Activated CD4-positive, alpha-beta T cell treated with anti-CD3 and anti-CD28 coated beads, Interleukin-2, amount 10 ng/mL, durations not matched to agents 7 days and 5 days (primary cell): ENCODE results near the gene NCKAP5. TPM values are rescaled to one million over a fixed set of nuclear protein-coding genes. Genes with fewer than 3 reads are reported as not detected.

ENCODE experiments used
- CTCF ChIA-PET: fragments of 350-600 bp; sonication (Branson Sonifier 250); formaldehyde crosslinking; loops from one replicate; lab custom pipeline; 2021; ENCODE audit warnings: antibody characterized with exemption; lab: Charles Lee
- POLR2A ChIA-PET: fragments of 350-600 bp; sonication (Branson Sonifier 250); formaldehyde crosslinking; loops from one replicate; lab custom pipeline; 2021; ENCODE audit warnings: antibody characterized with exemption; lab: Charles Lee
- DNase-seq: peaks from one replicate; pipeline ENCODE4 v3.0.0-alpha.2; 2020
- H3K27ac Mint-ChIP-seq: one replicate; pipeline ENCODE4 v1.8.0; 2021; ENCODE audit warnings: mild to moderate bottlenecking, moderate library complexity, mixed read lengths
- H3K27me3 Mint-ChIP-seq: one replicate; pipeline ENCODE4 v1.8.0; 2021; ENCODE audit warnings: mixed read lengths
- H3K36me3 Mint-ChIP-seq: one replicate; pipeline ENCODE4 v1.8.0; 2021; ENCODE audit warnings: low read depth, mixed read lengths
- H3K4me1 Mint-ChIP-seq: one replicate; pipeline ENCODE4 v1.8.0; 2021; ENCODE audit warnings: mixed read lengths
- H3K4me3 Mint-ChIP-seq: one replicate; pipeline ENCODE4 v1.8.0; 2021; ENCODE audit warnings: mild to moderate bottlenecking, moderate library complexity, mixed read lengths
- H3K9me3 Mint-ChIP-seq: one replicate; pipeline ENCODE4 v1.8.0; 2021; ENCODE audit warnings: mixed read lengths
- total RNA-seq, 2 experiments: library from RNA; stranded (reverse); gene quantifications; one replicate each; pipeline ENCODE4 v1.2.3, GENCODE V29; 2021

The NCKAP5 gene
- total RNA-seq, 2 experiments from 2014 or later, result not detected

DNA sequence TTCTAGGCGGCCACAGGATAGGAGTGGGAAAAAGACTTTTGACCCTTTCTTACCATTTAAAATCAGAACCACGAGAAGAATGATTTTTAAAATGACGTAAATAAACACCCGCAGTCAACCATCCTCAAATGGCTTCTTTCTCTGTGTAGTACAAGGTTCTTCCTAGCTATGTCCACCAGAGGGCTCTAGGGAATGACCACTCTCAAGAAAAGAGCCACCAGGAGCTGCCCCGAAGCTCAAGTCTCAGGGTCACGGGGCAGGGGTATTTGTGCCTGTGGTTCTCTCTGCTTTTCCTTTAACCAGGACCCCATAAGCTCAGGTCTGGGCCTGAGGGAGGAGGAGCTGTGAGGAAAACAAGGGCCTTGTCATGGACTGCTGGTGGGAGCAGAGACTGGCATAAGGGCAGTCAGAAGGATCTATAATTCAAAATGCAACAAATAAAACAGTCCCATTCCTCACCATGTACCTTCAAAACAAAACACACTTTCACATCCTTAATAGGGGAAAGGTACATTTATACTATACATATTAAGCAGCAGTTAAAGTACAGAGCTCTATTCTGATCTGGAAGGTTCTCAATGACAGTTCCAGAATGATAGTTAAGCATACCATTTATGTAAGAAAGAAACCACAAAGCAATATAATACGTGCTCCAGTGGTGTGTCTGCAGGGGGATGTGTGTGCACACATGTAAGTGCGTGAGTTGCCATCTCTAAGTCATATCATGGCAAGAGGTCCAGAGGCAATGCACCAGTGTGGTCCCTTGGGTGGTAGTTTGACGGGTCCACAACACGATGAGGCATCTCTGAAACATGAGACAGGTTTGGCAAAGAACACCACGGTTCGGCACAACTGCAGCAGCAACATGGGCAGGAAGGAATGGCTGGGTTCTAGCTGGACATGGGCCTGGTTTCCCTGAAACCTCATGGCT is 916.9 kb downstream of the NCKAP5 start:
- Mint-ChIP-seq H3K4me1 (no peaks in the 10 kb centered on the region), H3K4me3 (no peak overlapping the region), H3K27ac (no peak overlapping the region), H3K36me3 (no peaks in the 10 kb centered on the region), H3K9me3 (no peaks in the 10 kb centered on the region), H3K27me3 (no peaks in the 10 kb centered on the region)
- CTCF ChIA-PET, result interaction anchor here (0.7 to 0.9 kb wide), 2 partner anchors 14 to 80 kb away, joined by 3 read pairs; no protein-coding TSS in a partner anchor
- POLR2A ChIA-PET, result interaction anchor here (0.7 kb wide), 1 partner anchor 240 kb away, joined by 3 read pairs; no protein-coding TSS in a partner anchor
- DNase-seq, result no peak

DNA sequence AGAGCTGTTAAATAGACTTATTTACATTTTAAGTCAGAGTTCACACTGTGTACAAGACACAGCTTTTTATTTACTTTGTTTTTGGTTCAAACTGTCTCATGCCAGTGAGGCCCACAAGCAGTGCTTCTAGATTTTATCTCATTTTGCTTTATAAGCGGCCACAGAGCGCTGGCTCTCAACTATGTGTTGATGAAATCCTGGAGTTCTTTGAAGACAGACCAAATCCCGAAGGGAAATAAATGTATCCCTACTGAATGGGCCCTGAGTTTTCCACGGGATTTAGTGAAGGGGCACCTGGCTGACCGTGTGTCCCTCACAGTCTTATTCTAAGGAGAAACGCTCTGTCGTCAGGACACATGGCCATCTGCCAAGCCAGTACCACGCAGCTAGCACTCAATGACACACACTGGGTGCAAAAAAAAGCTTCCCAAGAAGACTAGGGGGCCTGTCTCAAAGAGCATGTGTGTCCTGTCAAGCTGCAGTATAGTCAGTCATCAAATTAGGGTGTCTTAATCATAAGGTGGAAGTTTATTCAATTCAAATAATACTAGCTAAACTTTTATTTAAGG is 921.6 kb downstream of the NCKAP5 start:
- H3K4me3 Mint-ChIP-seq, result no peak overlapping the region
- no peak overlapping the region for H3K27ac Mint-ChIP-seq
- H3K4me1 Mint-ChIP-seq, result no peaks in the 10 kb centered on the region
- no peaks in the 10 kb centered on the region for H3K9me3 Mint-ChIP-seq
- CTCF ChIA-PET, result no interaction called here
- H3K36me3 Mint-ChIP-seq, result no peaks in the 10 kb centered on the region
- no peak for DNase-seq
- H3K27me3 Mint-ChIP-seq, result no peaks in the 10 kb centered on the region
- POLR2A ChIA-PET, result no interaction called here

DNA sequence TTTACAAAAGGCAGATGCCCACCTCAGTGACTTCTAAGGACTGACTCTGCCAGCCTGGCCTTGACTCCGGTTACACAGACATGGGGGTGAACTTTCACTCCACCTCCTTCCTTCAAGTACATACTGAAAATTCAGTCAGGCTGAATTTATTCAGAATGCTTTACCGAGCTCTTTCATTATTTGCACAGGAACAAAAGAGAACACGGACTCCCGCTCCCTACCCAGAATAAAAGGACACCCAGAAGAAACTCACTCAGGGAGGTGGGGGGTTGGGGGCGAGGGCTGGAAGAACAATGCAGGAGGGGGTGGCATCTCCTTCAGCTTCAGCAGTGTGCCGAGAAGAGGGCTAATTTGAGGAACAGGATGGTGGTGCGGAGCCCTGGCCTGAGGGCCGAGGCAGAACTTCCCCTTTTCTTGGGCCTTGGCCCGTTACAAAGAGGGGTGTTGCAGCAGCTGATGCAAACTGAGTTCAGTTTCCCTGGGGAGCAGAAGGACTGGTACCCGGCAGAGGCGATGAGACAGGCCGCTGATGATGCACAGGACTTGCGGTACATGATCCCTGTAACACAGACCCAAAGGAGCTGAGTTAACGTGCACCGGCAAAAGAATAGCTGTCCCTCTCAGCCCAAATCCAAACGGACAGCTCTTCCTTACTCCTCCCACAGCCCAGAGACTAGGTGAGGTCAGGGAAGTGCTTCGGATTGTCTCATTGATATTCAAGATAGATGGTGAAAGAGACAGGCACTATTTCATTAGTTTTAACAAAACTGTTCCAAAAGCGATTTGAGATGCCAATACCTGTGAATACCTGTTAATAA is 922.3 kb downstream of the NCKAP5 start:
- ChIA-PET POLR2A (no interaction called here), CTCF (no interaction called here)
- Mint-ChIP-seq H3K4me3 (no peak overlapping the region), H3K4me1 (no peaks in the 10 kb centered on the region), H3K36me3 (no peaks in the 10 kb centered on the region), H3K27ac (no peak overlapping the region), H3K9me3 (no peaks in the 10 kb centered on the region), H3K27me3 (no peaks in the 10 kb centered on the region)
- DNase-seq, result no peak

DNA sequence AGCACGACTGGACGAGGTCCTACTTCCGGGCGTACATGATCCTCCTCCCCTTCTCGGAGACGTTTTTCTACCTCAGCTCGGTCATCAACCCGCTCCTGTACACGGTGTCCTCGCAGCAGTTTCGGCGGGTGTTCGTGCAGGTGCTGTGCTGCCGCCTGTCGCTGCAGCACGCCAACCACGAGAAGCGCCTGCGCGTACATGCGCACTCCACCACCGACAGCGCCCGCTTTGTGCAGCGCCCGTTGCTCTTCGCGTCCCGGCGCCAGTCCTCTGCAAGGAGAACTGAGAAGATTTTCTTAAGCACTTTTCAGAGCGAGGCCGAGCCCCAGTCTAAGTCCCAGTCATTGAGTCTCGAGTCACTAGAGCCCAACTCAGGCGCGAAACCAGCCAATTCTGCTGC is 923.1 kb downstream of the NCKAP5 start:
- Mint-ChIP-seq H3K4me1 (no peaks in the 10 kb centered on the region), H3K9me3 (no peaks in the 10 kb centered on the region), H3K27me3 (no peaks in the 10 kb centered on the region), H3K4me3 (no peak overlapping the region), H3K36me3 (no peaks in the 10 kb centered on the region), H3K27ac (no peak overlapping the region)
- ChIA-PET CTCF (no interaction called here), POLR2A (no interaction called here)
- DNase-seq, result no peak

DNA sequence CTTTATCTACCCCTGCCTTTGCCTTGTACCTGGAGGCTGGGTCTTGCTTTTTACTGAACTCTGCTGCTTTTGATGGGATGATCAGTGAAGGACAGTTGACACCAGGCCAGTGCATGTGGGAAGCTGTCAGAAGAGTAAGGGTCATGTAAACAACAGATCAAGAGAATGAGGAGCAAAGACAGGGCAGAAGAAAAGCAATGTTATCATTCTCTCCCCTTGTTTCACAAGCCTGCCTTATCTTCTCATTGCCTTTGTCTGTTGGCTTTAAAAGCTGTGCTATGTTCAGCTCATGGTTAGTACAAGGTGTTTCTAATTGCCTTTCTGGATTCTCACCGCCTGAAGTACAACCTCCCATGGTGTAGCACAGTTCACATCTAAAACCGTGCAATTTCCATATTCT is 925.8 kb downstream of the NCKAP5 start:
- DNase-seq, result no peak
- no peak overlapping the region for H3K4me3 Mint-ChIP-seq
- ChIA-PET CTCF (no interaction called here), POLR2A (no interaction called here)
- no peaks in the 10 kb centered on the region for H3K36me3 Mint-ChIP-seq
- H3K9me3 Mint-ChIP-seq, result no peaks in the 10 kb centered on the region
- no peaks in the 10 kb centered on the region for H3K4me1 Mint-ChIP-seq
- H3K27ac Mint-ChIP-seq, result no peak overlapping the region
- no peaks in the 10 kb centered on the region for H3K27me3 Mint-ChIP-seq

DNA sequence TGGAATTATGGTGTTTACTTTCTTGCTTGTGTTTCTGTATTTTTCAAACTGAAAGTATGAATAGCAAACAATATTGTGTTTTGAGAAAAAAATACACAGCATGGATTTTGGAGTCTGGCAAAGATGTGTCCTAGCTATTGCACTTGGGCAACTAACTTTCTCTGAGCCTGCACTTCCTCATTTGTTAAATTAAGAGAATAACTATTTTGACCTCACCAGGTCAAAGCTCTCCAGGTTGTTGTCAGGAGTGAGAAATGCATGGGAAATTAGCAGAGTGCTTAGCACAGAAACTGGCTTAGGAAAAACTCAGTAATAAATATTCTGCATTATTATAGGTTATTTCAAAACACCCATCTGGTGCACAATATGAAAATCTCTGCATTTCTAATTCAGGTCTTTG is 926.4 kb downstream of the NCKAP5 start:
- Mint-ChIP-seq H3K27ac (no peak overlapping the region), H3K4me3 (no peak overlapping the region), H3K9me3 (no peaks in the 10 kb centered on the region), H3K4me1 (no peaks in the 10 kb centered on the region), H3K27me3 (no peaks in the 10 kb centered on the region), H3K36me3 (no peaks in the 10 kb centered on the region)
- CTCF ChIA-PET, result no interaction called here
- POLR2A ChIA-PET, result no interaction called here
- no peak for DNase-seq

DNA sequence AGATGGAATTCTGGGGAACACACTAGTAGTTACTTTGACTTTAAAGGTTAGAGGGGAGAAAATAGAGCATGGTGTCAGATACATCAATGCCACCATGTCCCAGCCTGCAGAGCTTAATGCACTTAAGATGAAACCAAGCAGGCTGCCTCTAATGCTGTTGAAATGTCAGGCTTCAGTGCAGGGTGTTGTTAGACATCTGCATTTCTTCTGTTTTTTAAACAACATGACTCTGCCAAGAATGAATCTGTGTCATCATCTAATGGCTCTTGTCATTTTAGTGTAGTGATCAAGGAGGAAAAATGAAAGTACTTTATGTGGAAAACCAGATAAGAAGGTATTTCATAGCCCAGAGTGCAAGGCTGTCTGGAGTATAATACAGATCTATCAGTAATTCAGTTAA is 928.1 kb downstream of the NCKAP5 start:
- POLR2A ChIA-PET, result no interaction called here
- Mint-ChIP-seq H3K27me3 (no peaks in the 10 kb centered on the region), H3K9me3 (no peaks in the 10 kb centered on the region), H3K36me3 (no peaks in the 10 kb centered on the region), H3K4me3 (no peak overlapping the region), H3K4me1 (no peaks in the 10 kb centered on the region), H3K27ac (no peak overlapping the region)
- CTCF ChIA-PET, result no interaction called here
- DNase-seq, result no peak

DNA sequence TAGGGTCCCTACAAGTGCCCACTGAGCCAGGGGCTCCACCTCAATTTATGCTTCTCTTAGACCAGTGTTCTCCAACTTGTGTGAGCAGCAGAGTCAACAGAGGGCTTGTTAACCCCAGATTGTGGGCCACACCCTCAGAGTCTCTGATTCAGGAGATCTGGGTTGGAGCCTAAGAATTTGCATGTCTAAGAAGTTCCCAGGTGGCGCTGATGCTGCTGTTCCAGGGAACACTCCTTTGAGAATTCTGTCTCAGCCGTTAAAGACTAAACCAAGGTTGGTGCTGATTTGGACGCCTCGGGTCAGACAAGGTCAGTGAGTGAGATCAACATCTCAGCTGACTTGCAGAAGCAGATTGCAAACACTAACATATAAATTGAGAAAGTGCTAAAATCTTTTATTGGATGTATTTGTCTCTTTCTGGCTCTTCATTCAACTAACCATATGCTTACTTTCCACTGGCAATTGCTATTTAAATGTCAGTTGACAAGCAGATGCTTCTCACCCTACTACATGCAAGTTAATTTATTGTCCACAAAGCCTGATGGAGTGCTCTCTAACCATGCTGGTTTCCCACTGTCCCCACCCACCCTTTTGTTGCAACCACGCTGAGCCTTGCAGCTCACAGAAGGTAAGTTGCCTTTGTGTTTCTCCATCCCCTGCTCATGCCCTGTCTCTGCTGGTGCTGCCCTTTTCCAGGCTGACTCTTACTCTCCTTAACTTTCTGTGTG is 929.8 kb downstream of the NCKAP5 start:
- Mint-ChIP-seq H3K4me1 (no peaks in the 10 kb centered on the region), H3K36me3 (no peaks in the 10 kb centered on the region), H3K9me3 (no peaks in the 10 kb centered on the region), H3K4me3 (no peak overlapping the region), H3K27ac (no peak overlapping the region), H3K27me3 (no peaks in the 10 kb centered on the region)
- POLR2A ChIA-PET, result no interaction called here
- no peak for DNase-seq
- CTCF ChIA-PET, result no interaction called here

DNA sequence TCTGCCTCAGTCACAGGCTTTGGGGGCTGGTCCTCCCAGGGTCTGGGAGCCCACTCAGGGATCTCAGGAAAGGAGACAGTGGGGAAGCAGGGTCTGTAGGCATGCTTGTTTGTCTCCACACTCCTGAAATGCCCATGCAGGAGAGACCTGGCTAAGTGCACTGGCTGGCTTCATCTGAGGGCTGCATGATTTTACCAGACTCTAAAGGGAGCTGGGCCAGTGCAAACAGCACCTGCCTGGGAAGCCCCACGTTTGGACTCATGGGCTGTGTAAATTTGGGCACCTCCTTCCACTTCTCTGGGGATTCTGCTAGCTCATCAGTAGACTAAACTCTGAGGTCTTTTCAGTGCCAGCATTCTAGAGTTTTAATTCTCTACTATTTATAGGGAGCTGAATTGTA is 931.9 kb downstream of the NCKAP5 start:
- no peaks in the 10 kb centered on the region for H3K9me3 Mint-ChIP-seq
- POLR2A ChIA-PET, result no interaction called here
- H3K4me1 Mint-ChIP-seq, result no peaks in the 10 kb centered on the region
- CTCF ChIA-PET, result interaction anchor here (2.2 kb wide), 1 partner anchor 13 kb away, joined by 4 read pairs; no protein-coding TSS in a partner anchor
- H3K36me3 Mint-ChIP-seq, result no peaks in the 10 kb centered on the region
- H3K27ac Mint-ChIP-seq, result no peak overlapping the region
- DNase-seq, result no peak
- H3K4me3 Mint-ChIP-seq, result no peak overlapping the region
- no peaks in the 10 kb centered on the region for H3K27me3 Mint-ChIP-seq

DNA sequence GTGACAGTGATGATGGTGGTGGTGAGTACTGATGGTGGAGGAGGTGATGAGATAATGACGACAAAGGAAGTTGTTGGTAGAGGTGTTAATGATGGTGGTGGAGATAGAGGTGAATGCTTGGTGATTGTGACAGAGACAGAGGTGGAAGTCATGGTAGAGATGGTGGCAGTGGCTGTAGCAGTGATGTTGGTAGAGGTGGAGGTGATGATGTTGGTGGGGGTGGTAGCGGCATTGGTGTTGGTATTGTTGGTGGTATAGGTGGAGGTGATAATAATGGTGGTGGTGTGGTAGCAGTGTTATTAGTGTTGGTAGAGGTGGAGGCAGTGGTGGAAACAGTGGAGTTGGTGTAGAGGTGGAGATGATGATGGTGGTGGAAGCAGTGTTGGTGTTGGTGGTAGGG is 934.6 kb downstream of the NCKAP5 start:
- Mint-ChIP-seq H3K4me1 (no peaks in the 10 kb centered on the region), H3K27me3 (no peaks in the 10 kb centered on the region), H3K4me3 (no peak overlapping the region), H3K9me3 (no peaks in the 10 kb centered on the region), H3K36me3 (no peaks in the 10 kb centered on the region), H3K27ac (no peak overlapping the region)
- no peak for DNase-seq
- CTCF ChIA-PET, result no interaction called here
- POLR2A ChIA-PET, result no interaction called here

DNA sequence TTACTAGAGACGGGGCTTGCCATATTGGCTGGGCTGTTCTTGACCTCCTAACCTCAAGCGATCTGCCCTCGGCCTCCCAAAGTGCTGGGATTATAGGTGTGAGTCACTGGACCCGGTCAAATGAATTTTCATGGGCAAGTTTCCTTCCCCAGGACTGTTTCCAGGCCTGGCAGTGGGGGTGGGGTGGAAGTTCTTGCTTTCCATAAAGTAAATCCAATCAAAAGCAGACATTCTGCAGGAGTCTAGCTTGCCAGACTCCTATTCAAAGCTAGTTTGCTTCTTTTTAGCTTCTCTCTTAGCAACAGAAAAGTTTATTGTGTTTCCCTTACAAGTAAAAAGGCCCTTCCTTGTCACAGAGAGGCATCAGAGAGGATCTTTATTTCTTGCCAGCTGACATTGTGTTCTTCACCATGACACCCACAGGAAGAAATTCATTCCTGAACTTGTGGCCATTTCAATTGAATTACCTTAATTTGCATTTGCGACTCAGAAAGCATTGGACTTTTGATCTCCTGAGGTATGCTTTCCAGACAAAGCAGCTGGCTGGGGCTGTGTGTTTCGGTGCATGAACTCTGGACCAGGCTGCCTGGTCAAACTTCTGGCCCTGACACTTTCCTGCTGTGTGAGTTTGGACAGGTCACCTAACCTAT is 936.1 kb downstream of the NCKAP5 start:
- ChIA-PET CTCF (no interaction called here), POLR2A (no interaction called here)
- DNase-seq, result no peak
- H3K9me3 Mint-ChIP-seq, result no peaks in the 10 kb centered on the region
- H3K4me1 Mint-ChIP-seq, result no peaks in the 10 kb centered on the region
- H3K27ac Mint-ChIP-seq, result no peak overlapping the region
- H3K27me3 Mint-ChIP-seq, result no peaks in the 10 kb centered on the region
- no peaks in the 10 kb centered on the region for H3K36me3 Mint-ChIP-seq
- no peak overlapping the region for H3K4me3 Mint-ChIP-seq

DNA sequence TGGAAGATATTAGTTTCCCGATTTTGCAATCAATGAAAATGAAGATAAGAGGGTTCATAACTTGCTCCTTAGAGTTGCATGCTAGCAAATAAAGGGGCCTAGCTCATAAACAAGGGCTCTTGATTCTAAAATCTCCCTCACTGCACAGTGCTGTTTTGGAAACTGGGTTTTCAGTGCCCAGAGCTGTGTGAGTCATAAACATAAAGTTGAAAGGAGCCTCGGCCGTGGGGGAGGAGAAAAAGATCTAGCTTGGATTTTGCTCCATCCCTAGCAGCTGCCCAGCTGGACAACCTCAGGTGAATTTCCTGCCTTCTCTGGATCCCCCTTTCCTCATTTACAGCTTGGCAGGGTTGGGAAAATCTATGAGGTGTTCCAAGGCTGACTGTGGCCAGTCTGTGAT is 940.7 kb downstream of the NCKAP5 start:
- no peaks in the 10 kb centered on the region for H3K4me1 Mint-ChIP-seq
- H3K4me3 Mint-ChIP-seq, result no peak overlapping the region
- ChIA-PET CTCF (no interaction called here), POLR2A (no interaction called here)
- H3K27ac Mint-ChIP-seq, result no peak overlapping the region
- H3K9me3 Mint-ChIP-seq, result no peaks in the 10 kb centered on the region
- H3K27me3 Mint-ChIP-seq, result no peaks in the 10 kb centered on the region
- no peak for DNase-seq
- H3K36me3 Mint-ChIP-seq, result no peaks in the 10 kb centered on the region
